Prostate gland (tissue), 2 donors: ENCODE measurements around the gene GIT1.

ENCODE experiments used
- CTCF ChIP-seq, 4 experiments: fragments of 200-600 bp in 2 of 4; fragments of 450-650 bp in 2 of 4; sonication (generic) in 2 of 4; IDR thresholded peaks; 1 replicate in 3 of 4; 2 replicates in 1 of 4; pipeline ENCODE4 v1.5.1; 2016 to 2019; ENCODE audit warnings: antibody characterized with exemption in 4 of 4, mild to moderate bottlenecking in 2 of 4, moderate library complexity in 2 of 4
- POLR2A ChIP-seq: fragments of 450-650 bp; IDR thresholded peaks from one replicate; pipeline ENCODE4 v1.6.1; 2016; ENCODE audit warnings: antibody characterized with exemption, mild to moderate bottlenecking
- POLR2AphosphoS5 ChIP-seq: sonication (generic); formaldehyde crosslinking; IDR thresholded peaks from one replicate; pipeline ENCODE4 v1.6.1; 2017; ENCODE audit warnings: antibody characterized with exemption

DNA sequence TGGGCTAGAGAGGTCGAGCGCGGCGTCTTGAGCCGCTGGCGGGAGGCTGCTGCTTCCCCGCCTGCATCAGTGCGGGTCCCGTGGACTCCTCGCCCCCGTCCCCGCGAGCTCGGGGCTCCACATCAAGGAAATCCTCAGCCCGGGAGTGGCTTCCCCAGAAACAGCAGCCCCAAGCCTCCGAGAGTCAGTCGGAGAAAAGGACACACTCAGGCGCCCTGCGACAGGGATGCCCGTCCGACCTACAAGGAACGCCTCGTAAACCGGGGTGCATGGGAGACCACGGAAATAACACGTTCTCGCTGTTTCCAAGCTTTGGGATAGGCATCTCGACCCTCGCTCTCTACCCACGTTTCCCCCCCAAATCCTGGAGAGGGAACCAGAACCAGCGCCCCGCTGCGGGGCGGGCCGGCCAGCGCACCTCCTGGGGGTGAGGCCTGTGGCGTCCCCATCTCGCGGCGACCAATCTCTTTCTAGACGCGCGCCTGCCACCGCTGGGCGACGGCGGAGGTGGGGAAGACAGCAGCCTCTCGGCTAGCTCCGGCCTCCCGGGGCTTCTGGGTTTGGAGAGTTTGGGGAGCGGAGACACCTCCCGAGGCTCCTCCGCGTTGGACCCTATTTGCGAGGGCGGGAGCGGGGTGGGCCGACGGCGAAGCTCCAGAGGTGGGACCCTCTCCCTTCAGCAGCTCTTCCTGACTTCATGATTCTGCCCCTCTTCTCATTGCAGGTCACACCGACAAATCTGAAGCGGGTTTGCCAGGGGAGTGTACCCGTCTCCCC is 21.7 kb downstream of the GIT1 start:
- no peak for TF ChIP-seq POLR2A
- TF ChIP-seq CTCF (IDR thresholded peaks at IDR 0.05) = peak in 2 of 4 experiments; percentile 48 to 51
- TF ChIP-seq POLR2AphosphoS5 = no peak
